Vagina (tissue), 2 donors: ENCODE data around the gene OR2T35.

Experiments used
- POLR2A ChIP-seq, 2 donors: fragments of 450-650 bp; IDR thresholded peaks; one replicate each; pipeline ENCODE4 v1.6.1; 2017; ENCODE audit warnings: antibody characterized with exemption in 2 of 2, mild to moderate bottlenecking in 2 of 2, moderate library complexity in 2 of 2
- POLR2AphosphoS5 ChIP-seq, 2 donors: sonication (generic); formaldehyde crosslinking; IDR thresholded peaks; one replicate each; pipeline ENCODE4 v1.9.0; 2017; ENCODE audit warnings: antibody characterized with exemption in 2 of 2, mild to moderate bottlenecking in 2 of 2, low read depth in 1 of 2; ENCODE audit not compliant: insufficient read depth in 1 of 2
- TF ChIP-seq, protein P1 (sequence below), 3 experiments: fragments of 450-650 bp in 2 of 3; fragments of 200-600 bp in 1 of 3; sonication (generic) in 1 of 3; IDR thresholded peaks; one replicate each; pipeline ENCODE4 v1.5.1; 2017 to 2019; ENCODE audit warnings: antibody characterized with exemption in 3 of 3, mild to moderate bottlenecking in 2 of 3, moderate library complexity in 2 of 3

- TF ChIP-seq, protein P1, sequence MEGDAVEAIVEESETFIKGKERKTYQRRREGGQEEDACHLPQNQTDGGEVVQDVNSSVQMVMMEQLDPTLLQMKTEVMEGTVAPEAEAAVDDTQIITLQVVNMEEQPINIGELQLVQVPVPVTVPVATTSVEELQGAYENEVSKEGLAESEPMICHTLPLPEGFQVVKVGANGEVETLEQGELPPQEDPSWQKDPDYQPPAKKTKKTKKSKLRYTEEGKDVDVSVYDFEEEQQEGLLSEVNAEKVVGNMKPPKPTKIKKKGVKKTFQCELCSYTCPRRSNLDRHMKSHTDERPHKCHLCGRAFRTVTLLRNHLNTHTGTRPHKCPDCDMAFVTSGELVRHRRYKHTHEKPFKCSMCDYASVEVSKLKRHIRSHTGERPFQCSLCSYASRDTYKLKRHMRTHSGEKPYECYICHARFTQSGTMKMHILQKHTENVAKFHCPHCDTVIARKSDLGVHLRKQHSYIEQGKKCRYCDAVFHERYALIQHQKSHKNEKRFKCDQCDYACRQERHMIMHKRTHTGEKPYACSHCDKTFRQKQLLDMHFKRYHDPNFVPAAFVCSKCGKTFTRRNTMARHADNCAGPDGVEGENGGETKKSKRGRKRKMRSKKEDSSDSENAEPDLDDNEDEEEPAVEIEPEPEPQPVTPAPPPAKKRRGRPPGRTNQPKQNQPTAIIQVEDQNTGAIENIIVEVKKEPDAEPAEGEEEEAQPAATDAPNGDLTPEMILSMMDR (IDR thresholded peaks at IDR 0.05), result no peak
- TF ChIP-seq POLR2AphosphoS5 (IDR thresholded peaks at IDR 0.05; ENCODE audit: insufficient read depth in 1 of 2, low read depth in 1 of 2), result no peak
- TF ChIP-seq POLR2A (IDR thresholded peaks at IDR 0.05), result no peak
Measured at GRCh38 chr1:248631354-248632008, 13.6 kb downstream of the OR2T35 start.
